Smooth muscle cell (in vitro differentiated cells): ENCODE measurements around the gene HOXD13. TPM values are rescaled to one million over a fixed set of nuclear protein-coding genes. Genes with fewer than 3 reads are reported as not detected.

ENCODE experiments used
- DNase-seq: peaks from one replicate; lab custom pipeline; 2025; ENCODE audit not compliant: unreplicated experiment; lab: John Stamatoyannopoulos, UW
- H2AFZ ChIP-seq: fragments of 200-600 bp; sonication (generic); 2 replicates; pipeline ENCODE4 v1.6.0; 2016; ENCODE audit warnings: antibody characterized with exemption, low read depth, mild to moderate bottlenecking
- H3F3A ChIP-seq: fragments of 200-600 bp; sonication (generic); 2 replicates; pipeline ENCODE4 v1.6.0; 2017; ENCODE audit warnings: antibody characterized with exemption, low read depth
- H3K27ac ChIP-seq: fragments of 200-600 bp; sonication (generic); 2 replicates; pipeline ENCODE4 v1.5.1; 2016; ENCODE audit warnings: low read depth, mild to moderate bottlenecking
- H3K27me3 ChIP-seq: fragments of 200-600 bp; sonication (generic); 2 replicates; pipeline ENCODE4 v1.6.1; 2016; ENCODE audit warnings: low read depth, mild to moderate bottlenecking
- H3K36me3 ChIP-seq: fragments of 200-600 bp; sonication (generic); 2 replicates; pipeline ENCODE4 v1.5.1; 2016; ENCODE audit warnings: low read depth
- H3K4me1 ChIP-seq: fragments of 200-600 bp; sonication (generic); 2 replicates; pipeline ENCODE4 v1.5.1; 2016; ENCODE audit warnings: low read depth
- H3K4me2 ChIP-seq: fragments of 200-600 bp; sonication (generic); 2 replicates; pipeline ENCODE4 v1.6.0; 2016; ENCODE audit warnings: mild to moderate bottlenecking
- H3K4me3 ChIP-seq: fragments of 200-600 bp; sonication (generic); 2 replicates; pipeline ENCODE4 v1.5.1; 2016; ENCODE audit warnings: mild to moderate bottlenecking
- H3K79me2 ChIP-seq: fragments of 200-600 bp; sonication (generic); 2 replicates; pipeline ENCODE4 v1.6.0; 2016; ENCODE audit warnings: low read depth, mild to moderate bottlenecking
- H3K9ac ChIP-seq: fragments of 200-600 bp; sonication (generic); 2 replicates; pipeline ENCODE4 v1.6.0; 2016; ENCODE audit warnings: low read depth
- H3K9me3 ChIP-seq: fragments of 200-600 bp; sonication (generic); replicated peaks from 2 replicates; pipeline ENCODE4 v1.5.1; 2016; ENCODE audit warnings: low read depth
- H4K20me1 ChIP-seq: fragments of 200-600 bp; sonication (generic); 2 replicates; pipeline ENCODE4 v1.6.0; 2016; ENCODE audit warnings: low read depth
- WGBS: methylation state at CpG from one replicate; pipeline ENCODE4 v1.1.7; 2016; ENCODE audit warnings: low lambda C conversion rate; 5-methylcytosine and 5-hydroxymethylcytosine counted together
- polyA plus RNA-seq: library from polyadenylated mRNA; unstranded; fragments of >200 nt; fragmentation: Nextera tagmentation; extraction: Ambion mirVana; gene quantifications from 2 replicates; pipeline ENCODE4 v1.2.1, GENCODE V29; 2016
- total RNA-seq: library from RNA; depleted of rRNA; stranded (reverse); fragments of >200 nt; gene quantifications from 2 replicates; pipeline ENCODE4 v1.2.3, GENCODE V29; 2014
- TF ChIP-seq, protein P1 (sequence below): fragments of 200-600 bp; sonication (generic); IDR thresholded peaks from 2 replicates; pipeline ENCODE4 v1.5.1; 2017; ENCODE audit warnings: borderline replicate concordance, mild to moderate bottlenecking, antibody characterized with exemption; ENCODE audit not compliant: insufficient read depth, poor library complexity, severe bottlenecking

Gene HOXD13
- total and polyA plus RNA-seq, 2 experiments from 2014 or later, result 0.31 to 1.9 TPM

DNA sequence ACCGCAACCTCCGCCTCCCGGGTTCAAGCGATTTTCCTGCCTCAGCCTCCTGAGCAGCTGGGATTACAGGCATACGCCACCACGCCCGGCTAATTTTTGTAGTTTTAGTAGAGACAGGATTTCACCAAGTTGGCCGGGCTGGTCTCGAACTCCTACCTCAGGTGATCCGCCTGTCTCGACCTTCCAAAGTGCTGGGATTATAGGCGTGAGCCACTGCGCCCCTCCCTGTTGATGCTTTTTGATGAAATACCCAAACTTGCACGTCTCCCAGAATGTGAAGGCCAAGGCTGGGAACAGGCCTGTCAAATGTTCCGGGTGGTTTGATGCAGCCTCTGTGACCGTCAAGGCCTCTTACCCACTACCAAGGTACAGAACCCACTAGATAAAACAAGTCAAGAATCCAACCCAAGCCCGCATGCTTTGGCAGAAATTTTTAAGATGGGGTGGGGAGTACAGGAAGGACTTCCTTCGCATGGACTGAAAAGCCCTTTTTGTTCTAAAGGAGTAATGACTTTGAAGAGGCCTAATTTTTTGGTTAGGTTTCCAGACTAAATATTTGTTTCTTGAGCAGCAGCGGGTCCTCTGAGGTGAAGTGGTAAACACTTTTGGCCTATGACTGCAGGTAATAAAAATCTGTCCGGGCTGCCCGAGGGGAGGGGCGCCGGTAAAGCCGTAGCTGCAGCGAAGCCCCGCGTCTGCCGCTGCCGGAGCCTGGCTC is 5.0 kb upstream of the HOXD13 start:
- no peak for DNase-seq

GRCh38 chr2:176088048-176088936 is 4.2 kb upstream of the HOXD13 start:
- Histone ChIP-seq H2AFZ (peak overlapping the region; percentile 71), H3K9me3 (no peaks in the 10 kb centered on the region), H3K79me2 (no peaks in the 10 kb centered on the region), H3K36me3 (no peaks in the 10 kb centered on the region), H3F3A (no peaks in the 10 kb centered on the region), H3K4me3 (peak overlapping the region; percentile 50), H3K27ac (no peak overlapping the region), H3K9ac (no peak overlapping the region), H3K27me3 (peaks cover 100% of the 10 kb centered on the region), H3K4me1 (peaks cover 21% of the 10 kb centered on the region), H3K4me2 (peak overlapping the region; percentile 85), H4K20me1 (no peaks in the 10 kb centered on the region)
- 3% methylated on average over 49 of the region's 49 CpGs for WGBS
- peak; percentile 19 for DNase-seq
- TF ChIP-seq, protein P1, sequence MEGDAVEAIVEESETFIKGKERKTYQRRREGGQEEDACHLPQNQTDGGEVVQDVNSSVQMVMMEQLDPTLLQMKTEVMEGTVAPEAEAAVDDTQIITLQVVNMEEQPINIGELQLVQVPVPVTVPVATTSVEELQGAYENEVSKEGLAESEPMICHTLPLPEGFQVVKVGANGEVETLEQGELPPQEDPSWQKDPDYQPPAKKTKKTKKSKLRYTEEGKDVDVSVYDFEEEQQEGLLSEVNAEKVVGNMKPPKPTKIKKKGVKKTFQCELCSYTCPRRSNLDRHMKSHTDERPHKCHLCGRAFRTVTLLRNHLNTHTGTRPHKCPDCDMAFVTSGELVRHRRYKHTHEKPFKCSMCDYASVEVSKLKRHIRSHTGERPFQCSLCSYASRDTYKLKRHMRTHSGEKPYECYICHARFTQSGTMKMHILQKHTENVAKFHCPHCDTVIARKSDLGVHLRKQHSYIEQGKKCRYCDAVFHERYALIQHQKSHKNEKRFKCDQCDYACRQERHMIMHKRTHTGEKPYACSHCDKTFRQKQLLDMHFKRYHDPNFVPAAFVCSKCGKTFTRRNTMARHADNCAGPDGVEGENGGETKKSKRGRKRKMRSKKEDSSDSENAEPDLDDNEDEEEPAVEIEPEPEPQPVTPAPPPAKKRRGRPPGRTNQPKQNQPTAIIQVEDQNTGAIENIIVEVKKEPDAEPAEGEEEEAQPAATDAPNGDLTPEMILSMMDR, result peak; percentile 72

More for the DNA sequence above, 5.0 kb upstream of the HOXD13 start:
- peak overlapping the region; percentile 85 for H3K4me2 ChIP-seq
- no peaks in the 10 kb centered on the region for H3F3A ChIP-seq
- no peaks in the 10 kb centered on the region for H3K36me3 ChIP-seq
- H2AFZ ChIP-seq, result peak overlapping the region; percentile 71
- no peak overlapping the region for H3K9ac ChIP-seq
- TF ChIP-seq, protein P1, result no peak
- H4K20me1 ChIP-seq, result no peaks in the 10 kb centered on the region
- 37% methylated on average over 29 of the region's 29 CpGs for WGBS
- peak overlapping the region; percentile 50 for H3K4me3 ChIP-seq
- H3K4me1 ChIP-seq, result peaks cover 27% of the 10 kb centered on the region
- H3K9me3 ChIP-seq, result no peaks in the 10 kb centered on the region
- no peak overlapping the region for H3K27ac ChIP-seq
- peaks cover 100% of the 10 kb centered on the region for H3K27me3 ChIP-seq
- H3K79me2 ChIP-seq, result no peaks in the 10 kb centered on the region

- Histone ChIP-seq H4K20me1 (no peaks in the 10 kb centered on the region), H3K9ac (no peak overlapping the region), H3K9me3 (no peaks in the 10 kb centered on the region), H3K4me1 (peaks cover 21% of the 10 kb centered on the region), H3K27me3 (peaks cover 100% of the 10 kb centered on the region), H3K4me3 (peak overlapping the region; percentile 50), H3K4me2 (no peak overlapping the region), H3K27ac (no peak overlapping the region), H3K36me3 (no peaks in the 10 kb centered on the region), H3K79me2 (no peaks in the 10 kb centered on the region), H2AFZ (no peak overlapping the region), H3F3A (no peaks in the 10 kb centered on the region)
- TF ChIP-seq, protein P1, result no peak
- 24% methylated on average over 6 of the region's 6 CpGs for WGBS
- no peak for DNase-seq
Observed at GRCh38 chr2:176088937-176089842, 3.3 kb upstream of the HOXD13 start.
